Coronary artery (tissue), 2 donors: ENCODE data around the gene LRP3.

ENCODE experiments used
- DNase-seq: peaks from one replicate; pipeline ENCODE4 v3.0.0-alpha.2; 2017; ENCODE audit warnings: low spot score
- H3K27ac ChIP-seq, 2 donors: fragments of 200-600 bp; sonication (generic); one replicate each; pipeline ENCODE4 v1.5.1; 2016 to 2019
- H3K4me3 ChIP-seq: fragments of 200-600 bp; sonication (generic); 2 replicates; pipeline ENCODE4 v1.5.1; 2016; ENCODE audit warnings: mild to moderate bottlenecking, moderate library complexity
- CTCF ChIP-seq: fragments of 200-600 bp; sonication (generic); IDR thresholded peaks from one replicate; pipeline ENCODE4 v1.5.1; 2019; ENCODE audit warnings: antibody characterized with exemption

Gene LRP3

GRCh38 chr19:33247441-33247819 is 53.3 kb downstream of the LRP3 start:
- Histone ChIP-seq H3K4me3 (no peak overlapping the region), H3K27ac (no peak overlapping the region)
- no peak for DNase-seq
- TF ChIP-seq CTCF = no peak

- no peak for TF ChIP-seq CTCF
- H3K27ac ChIP-seq = no peak overlapping the region
- no peak overlapping the region for H3K4me3 ChIP-seq
- no peak for DNase-seq
Measured at GRCh38 chr19:33248104-33248503, 54.0 kb downstream of the LRP3 start.

GRCh38 chr19:33248553-33248953 is 54.4 kb downstream of the LRP3 start:
- no peak for DNase-seq
- no peak for TF ChIP-seq CTCF
- Histone ChIP-seq H3K4me3 (no peak overlapping the region), H3K27ac (no peak overlapping the region)

DNA sequence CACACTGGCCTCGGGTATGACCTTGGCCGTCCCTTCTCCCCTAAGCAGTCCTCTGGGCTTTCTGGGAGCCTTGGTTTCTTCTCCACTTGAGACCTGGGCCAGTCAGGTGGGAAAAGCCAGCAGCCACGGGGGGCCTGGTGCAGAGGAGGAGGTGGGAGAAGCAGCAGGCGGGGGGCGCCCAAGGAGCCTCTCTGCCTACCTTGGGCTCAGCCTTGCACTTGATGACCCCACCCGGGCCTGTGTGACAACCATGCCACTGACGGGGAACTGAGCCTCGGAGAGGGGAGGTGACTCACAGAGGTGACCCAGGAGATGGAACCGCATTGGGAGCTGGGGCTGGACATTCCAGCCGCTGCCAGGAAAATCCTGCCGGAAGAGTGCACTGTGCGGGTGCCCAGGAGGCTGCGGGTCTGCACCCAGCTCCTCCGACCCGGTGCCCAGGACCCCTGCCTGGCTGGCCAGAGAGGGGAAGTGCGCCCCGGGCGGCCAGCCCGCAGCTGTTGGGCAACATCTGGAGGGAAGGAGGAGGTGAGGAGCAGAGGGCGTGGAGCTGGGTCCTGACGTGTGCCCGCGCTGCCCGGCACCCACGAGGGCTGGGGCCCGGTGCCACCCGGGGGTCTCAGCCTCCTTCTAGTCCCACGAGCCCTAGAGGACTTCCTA is 55.0 kb downstream of the LRP3 start:
- DNase-seq = no peak
- TF ChIP-seq CTCF = no peak
- Histone ChIP-seq H3K4me3 (no peak overlapping the region), H3K27ac (no peak overlapping the region)

GRCh38 chr19:33249740-33250366 is 55.7 kb downstream of the LRP3 start:
- Histone ChIP-seq H3K4me3 (no peak overlapping the region), H3K27ac (no peak overlapping the region)
- TF ChIP-seq CTCF = no peak
- DNase-seq = no peak

- Histone ChIP-seq H3K27ac (no peak overlapping the region), H3K4me3 (no peak overlapping the region)
- DNase-seq = no peak
- TF ChIP-seq CTCF = no peak
Measured at GRCh38 chr19:33250500-33250899, 56.4 kb downstream of the LRP3 start.

GRCh38 chr19:33251076-33251475 is 56.9 kb downstream of the LRP3 start:
- DNase-seq = no peak
- no peak for TF ChIP-seq CTCF
- H3K27ac ChIP-seq = no peak overlapping the region
- no peak overlapping the region for H3K4me3 ChIP-seq
